GM21381 (cell line): ENCODE data around the gene KCNT1.

ENCODE experiments used
- ATAC-seq: cut with Tn5 transposase; IDR thresholded peaks from one replicate; pipeline ENCODE4 v1.9.1; 2021; ENCODE audit warnings: mild to moderate bottlenecking, moderate library complexity; ENCODE audit not compliant: unreplicated experiment

Gene KCNT1

DNA sequence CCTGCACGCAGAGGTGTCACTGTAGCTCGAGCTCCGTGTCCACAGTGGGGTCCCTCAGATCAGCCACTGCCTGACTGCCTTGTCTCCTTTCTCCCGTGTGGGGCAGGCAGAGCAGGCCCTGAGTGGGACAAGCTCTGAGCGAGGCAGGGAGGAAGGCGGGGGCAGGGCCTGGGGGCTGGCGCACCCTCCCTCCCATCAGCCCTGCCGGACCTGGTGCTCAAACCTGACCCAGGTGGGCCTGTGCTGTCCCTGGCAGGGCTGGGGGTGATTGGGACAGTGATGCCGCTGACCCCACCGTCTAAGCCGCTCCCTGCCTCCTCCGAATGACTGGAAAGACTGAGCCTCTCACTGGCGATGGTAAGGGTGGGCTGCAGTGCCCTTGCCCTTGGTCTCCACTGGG lies 60.9 kb downstream of the KCNT1 start:
- ATAC-seq: no peak

- no peak for ATAC-seq
Observed at GRCh38 chr9:135763716-135764446, 61.9 kb downstream of the KCNT1 start.

DNA sequence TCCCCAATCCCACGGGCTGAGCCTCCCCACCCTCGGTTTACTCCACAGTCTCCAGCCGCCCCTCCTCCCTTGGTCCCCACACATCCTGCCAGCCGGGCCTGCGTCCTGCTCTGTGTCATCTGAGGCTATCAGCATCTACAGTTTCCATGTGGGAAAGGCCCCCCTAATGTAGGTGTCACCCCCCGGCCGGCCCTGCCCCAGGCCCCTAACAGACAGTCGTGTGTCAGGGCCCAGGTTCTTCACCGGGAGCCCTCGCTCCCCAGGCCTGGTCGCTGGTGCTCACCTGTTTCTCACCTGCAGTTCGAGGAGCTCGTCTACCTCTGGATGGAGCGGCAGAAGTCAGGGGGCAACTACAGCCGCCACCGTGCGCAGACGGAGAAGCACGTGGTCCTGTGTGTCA lies 62.7 kb downstream of the KCNT1 start:
- ATAC-seq: no peak

GRCh38 chr9:135765416-135765815 lies 63.4 kb downstream of the KCNT1 start:
- ATAC-seq: no peak

DNA sequence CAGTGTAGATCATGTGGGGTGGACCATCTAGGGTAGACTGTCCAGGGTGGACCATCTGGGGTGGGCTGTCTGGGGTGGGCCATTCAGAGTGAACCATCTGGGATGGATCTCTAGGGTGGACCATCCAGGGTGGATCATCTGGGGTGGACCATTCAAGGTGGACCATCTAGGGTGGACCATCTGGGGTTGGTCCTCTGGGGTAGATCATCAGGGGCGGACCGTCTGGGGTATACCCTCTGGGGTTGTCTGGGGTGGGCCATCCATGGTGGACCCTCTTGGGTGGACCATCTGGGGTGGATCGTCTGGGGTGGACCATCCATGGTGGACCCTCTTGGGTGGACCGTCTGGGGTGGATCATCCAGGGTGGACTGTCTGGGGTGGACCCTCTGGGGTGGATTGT lies 64.3 kb downstream of the KCNT1 start:
- ATAC-seq: no peak

GRCh38 chr9:135766707-135767106 lies 64.7 kb downstream of the KCNT1 start:
- no peak for ATAC-seq

GRCh38 chr9:135768516-135769218 lies 66.7 kb downstream of the KCNT1 start:
- ATAC-seq: no peak

- no peak for ATAC-seq
Observed at GRCh38 chr9:135769489-135770202, 67.7 kb downstream of the KCNT1 start.

- ATAC-seq: no peak
Observed at GRCh38 chr9:135770203-135770535, 68.2 kb downstream of the KCNT1 start.

- no peak for ATAC-seq
Observed at GRCh38 chr9:135770771-135771170, 68.8 kb downstream of the KCNT1 start.

DNA sequence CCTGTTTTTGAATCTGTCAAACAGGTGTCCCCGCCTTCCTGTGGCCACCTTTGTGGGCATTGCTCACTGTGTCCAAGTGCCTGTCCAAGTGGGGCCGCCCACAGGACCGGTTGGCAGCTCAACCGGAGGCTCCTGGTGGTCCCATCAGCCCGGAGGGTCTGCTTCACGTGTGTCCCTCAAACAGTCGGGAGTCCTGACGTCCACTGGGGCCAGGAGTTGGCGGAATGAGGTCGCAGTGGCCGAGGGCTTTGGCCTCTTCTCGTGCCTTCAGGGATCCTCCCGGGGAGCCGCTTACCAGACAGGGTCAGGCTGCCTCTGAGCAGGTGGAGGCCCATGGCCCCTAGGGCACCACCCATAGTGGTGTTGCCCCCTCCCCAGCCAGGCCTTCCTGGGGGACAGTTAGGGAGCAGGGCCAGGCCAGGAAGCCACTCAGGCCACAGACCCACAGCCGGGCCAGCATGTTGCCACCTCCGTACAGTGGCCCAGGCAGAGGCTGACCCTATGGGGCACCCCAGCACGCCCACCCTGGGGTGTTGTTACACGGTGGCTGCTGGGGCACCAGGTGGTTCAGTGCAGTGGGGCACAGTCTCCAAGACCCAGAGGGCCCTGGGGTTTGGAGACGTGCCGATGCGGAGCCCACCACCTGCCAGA lies 69.5 kb downstream of the KCNT1 start:
- ATAC-seq: no peak

DNA sequence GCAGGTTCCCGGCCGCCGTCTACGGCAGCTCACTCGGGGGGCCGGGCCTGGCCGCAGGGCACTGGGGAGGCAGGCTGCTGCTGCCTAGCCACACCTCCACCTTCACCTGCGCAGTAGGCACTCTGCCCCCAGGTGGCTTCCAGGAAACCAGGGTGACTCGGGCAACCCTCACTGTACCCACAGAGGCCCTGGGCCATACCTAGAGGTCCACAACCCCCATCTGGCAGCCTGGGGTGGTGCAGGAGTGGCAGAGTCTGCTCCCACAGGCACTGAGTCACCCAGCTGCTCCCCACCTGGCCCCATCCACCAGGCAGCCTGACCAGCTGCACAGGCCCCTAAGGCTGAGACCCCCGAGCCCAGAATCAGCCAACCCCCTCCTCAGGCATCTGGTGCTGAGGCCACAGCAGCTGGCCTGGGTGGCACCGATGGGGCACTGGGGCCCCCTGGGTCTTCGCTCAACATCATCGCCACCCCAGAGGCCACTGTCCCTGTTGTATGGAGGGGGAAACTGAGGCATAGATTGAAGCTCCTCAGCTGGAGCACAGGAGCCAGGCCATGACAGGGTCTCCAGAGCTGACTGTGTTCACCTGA lies 70.2 kb downstream of the KCNT1 start:
- ATAC-seq: no peak

DNA sequence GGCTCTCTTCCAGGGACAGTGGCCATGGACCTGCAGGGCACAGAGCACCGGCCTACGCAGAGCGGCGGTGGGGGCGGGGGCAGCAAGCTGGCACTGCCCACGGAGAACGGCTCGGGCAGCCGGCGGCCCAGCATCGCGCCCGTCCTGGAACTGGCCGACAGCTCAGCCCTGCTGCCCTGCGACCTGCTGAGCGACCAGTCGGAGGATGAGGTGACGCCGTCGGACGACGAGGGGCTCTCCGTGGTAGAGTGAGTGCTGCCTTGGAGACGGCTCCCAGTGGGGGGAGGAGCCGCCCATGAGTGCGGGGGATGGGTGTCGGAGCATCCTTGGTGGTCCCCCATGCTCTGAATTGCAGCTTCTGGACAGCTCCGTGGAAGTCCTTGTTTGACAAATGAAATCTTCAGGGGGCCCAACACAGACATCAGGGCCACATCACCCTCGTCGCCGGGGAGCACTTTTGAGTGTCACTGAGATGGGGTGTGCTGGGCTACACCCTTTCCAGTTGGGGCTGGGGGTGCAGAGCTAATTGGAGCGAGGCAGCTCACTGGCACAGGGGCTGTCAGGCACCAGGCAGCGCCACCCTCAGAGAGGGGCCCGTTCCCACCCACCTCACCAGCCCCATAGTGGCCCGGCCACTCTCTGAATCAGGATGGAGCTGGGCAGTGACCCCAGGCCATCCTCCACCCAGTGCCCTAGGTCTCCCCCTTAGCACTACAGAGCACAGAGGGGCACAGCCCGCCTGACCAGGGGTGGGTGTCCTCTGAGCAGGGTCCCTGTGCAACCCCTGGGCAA lies 70.9 kb downstream of the KCNT1 start:
- ATAC-seq: no peak

DNA sequence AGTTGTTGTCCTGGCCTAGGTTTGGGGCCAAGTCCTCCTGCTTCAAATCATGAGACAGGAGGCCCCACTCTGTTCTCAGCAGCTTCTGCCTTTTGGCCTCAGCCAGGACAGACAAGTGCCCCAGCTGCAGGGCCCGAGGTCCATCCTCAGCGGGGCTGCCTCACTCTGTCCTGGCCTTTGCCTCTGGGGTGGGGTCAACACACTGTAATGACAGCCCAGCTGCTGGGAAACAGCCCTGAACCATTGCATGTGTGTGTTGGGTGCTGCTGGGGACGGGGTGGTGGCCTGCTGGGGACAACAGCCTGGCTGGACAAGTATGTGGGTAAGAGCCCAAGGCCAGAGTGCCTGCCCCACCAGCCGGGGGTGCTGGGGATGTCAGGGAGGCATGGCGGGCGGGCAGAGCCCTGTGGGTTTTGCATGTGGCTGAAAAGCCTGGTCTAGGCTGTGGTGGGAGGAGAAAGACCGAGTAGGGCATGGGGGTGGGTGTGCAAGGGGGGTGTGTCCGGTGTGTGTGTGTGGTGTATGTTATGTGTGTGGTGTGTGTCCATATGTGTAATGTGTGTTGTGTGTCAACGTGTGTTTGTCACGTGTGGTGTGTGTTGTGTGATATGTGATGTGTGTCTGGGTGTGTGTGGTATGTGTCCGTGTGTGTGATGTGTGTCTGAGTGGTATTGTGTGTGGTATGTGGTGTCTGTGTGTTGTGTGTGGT lies 71.7 kb downstream of the KCNT1 start:
- no peak for ATAC-seq

DNA sequence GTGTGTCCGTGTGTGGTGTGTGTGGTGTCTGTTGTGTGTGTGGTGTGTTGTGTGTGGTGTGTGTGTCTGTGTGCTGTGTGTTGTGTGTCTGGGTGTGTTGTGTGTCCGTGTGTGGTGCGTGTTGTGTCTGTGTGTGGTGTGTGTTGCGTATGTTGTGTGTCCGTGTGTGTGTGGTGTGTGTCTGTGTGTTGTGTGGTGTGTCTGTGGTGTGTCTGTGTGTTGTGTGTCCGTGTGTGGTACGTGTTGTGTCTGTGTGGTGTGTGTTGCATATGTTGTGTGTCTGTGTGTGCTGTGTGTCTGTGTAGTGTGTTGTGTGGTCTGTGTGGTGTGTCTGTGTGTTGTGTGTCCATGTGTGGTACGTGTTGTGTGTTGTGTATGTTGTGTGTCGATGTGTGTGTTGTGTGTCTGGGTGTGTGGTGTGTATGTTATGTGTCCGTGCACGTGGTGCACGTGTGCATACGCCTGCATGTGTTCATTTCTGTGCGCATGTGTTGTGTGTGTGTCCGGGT lies 72.3 kb downstream of the KCNT1 start:
- ATAC-seq: no peak

- ATAC-seq: no peak
Observed at GRCh38 chr9:135774794-135775525, 73.0 kb downstream of the KCNT1 start.

GRCh38 chr9:135775911-135776310 lies 73.9 kb downstream of the KCNT1 start:
- no peak for ATAC-seq

DNA sequence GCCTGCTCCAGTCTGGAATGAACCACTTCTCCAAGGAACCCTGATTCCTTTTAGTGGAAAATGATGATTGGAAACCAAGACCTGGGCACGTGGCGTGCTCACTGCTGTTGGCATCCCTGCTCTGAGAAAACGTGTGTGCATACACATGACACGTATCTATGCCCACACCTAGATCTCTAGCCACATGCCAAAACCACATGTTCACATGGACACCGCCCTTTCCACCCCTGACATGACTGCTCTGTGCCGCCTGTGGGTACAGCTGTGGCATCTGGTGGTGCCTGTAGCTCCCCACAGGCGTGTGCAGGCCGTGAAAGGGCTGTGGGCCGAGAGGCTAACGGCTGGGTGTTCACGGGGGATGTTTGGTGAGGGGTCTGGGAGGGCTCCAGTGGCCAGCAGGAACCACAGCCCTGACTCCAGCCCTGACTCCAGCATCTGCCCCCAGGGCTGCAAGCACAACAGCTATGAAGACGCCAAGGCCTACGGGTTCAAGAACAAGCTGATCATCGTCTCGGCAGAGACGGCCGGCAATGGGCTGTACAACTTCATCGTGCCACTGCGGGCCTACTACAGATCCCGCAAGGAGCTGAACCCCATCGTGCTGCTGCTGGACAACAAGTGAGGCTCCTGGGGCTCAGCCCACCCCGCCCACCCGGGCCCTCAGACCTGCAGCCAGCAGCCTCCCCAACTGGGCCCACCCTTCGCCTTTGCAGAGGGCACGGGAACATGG lies 75.1 kb downstream of the KCNT1 start:
- ATAC-seq: no peak
